HepG2 (cell line): Measurements from ENCODE around the gene AK3. TPM values are rescaled to one million over a fixed set of nuclear protein-coding genes. Genes with fewer than 3 reads are reported as not detected.

ENCODE experiments used
- ATF1 ChIP-seq: IDR thresholded peaks from 2 replicates; pipeline ENCODE4 v1.6.1; 2016; ENCODE audit warnings: mild to moderate bottlenecking, control low read depth
- CAMTA2 ChIP-seq: sonication (generic); formaldehyde crosslinking; IDR thresholded peaks from 2 replicates; pipeline ENCODE4 v1.4.0; 2020; ENCODE audit warnings: mild to moderate bottlenecking, missing genetic modification reagents, borderline replicate concordance
- CCDC6 ChIP-seq: sonication (generic); formaldehyde crosslinking; IDR thresholded peaks from 2 replicates; pipeline ENCODE4 v1.8.1; 2022; ENCODE audit warnings: mild to moderate bottlenecking, missing genetic modification reagents, moderate library complexity
- FIP1L1 ChIP-seq: fragments of 200-400 bp; formaldehyde crosslinking; IDR thresholded peaks from 2 replicates; pipeline ENCODE4 v1.6.1; 2018; ENCODE audit warnings: low read depth, mild to moderate bottlenecking, low read length, moderate library complexity, borderline replicate concordance; ENCODE audit not compliant: insufficient read depth
- FOXO1 ChIP-seq: sonication (generic); formaldehyde crosslinking; IDR thresholded peaks from 2 replicates; pipeline ENCODE4 v1.4.0; 2020; ENCODE audit warnings: missing genetic modification reagents
- MIXL1 ChIP-seq: IDR thresholded peaks from 2 replicates; pipeline ENCODE4 v1.6.1; 2016
- NFATC3 ChIP-seq: sonication (generic); formaldehyde crosslinking; IDR thresholded peaks from 2 replicates; pipeline ENCODE4 v1.5.1; 2020; ENCODE audit warnings: mild to moderate bottlenecking, missing genetic modification reagents
- NKX3-1 ChIP-seq: sonication (generic); formaldehyde crosslinking; IDR thresholded peaks from 2 replicates; pipeline ENCODE4 v1.5.0; 2020; ENCODE audit warnings: missing genetic modification reagents
- SIN3B ChIP-seq: fragments of 150-350 bp; IDR thresholded peaks from 2 replicates; pipeline ENCODE4 v1.6.1; 2014; ENCODE audit warnings: low read length
- SMYD3 ChIP-seq: sonication (generic); formaldehyde crosslinking; IDR thresholded peaks from 2 replicates; pipeline ENCODE4 v1.8.1; 2023; ENCODE audit warnings: mild to moderate bottlenecking, missing genetic modification reagents
- YEATS4 ChIP-seq: sonication (generic); formaldehyde crosslinking; IDR thresholded peaks from 2 replicates; pipeline ENCODE4 v1.4.0; 2020; ENCODE audit warnings: missing genetic modification reagents, borderline replicate concordance
- ZNF12 ChIP-seq: sonication (generic); formaldehyde crosslinking; IDR thresholded peaks from 2 replicates; pipeline ENCODE4 v1.5.0; 2020; ENCODE audit warnings: missing genetic modification reagents
- ZNF234 ChIP-seq: sonication (generic); formaldehyde crosslinking; conservative IDR thresholded peaks from 2 replicates; pipeline ENCODE4 v1.5.1; 2020; ENCODE audit warnings: mild to moderate bottlenecking, missing genetic modification reagents
- ZNF431 ChIP-seq: sonication (generic); formaldehyde crosslinking; IDR thresholded peaks from 2 replicates; pipeline ENCODE4 v1.9.0; 2022; ENCODE audit warnings: missing genetic modification reagents, low read depth, mild to moderate bottlenecking, borderline replicate concordance
- ZNF468 ChIP-seq: sonication (generic); formaldehyde crosslinking; IDR thresholded peaks from 2 replicates; pipeline ENCODE4 v1.8.0; 2022; ENCODE audit warnings: mild to moderate bottlenecking, moderate library complexity, missing genetic modification reagents
- ZNF891 ChIP-seq: sonication (generic); formaldehyde crosslinking; IDR thresholded peaks from 2 replicates; pipeline ENCODE4 v1.5.0; 2020; ENCODE audit warnings: mild to moderate bottlenecking, missing genetic modification reagents
- ZSCAN20 ChIP-seq: sonication (generic); formaldehyde crosslinking; IDR thresholded peaks from 2 replicates; pipeline ENCODE4 v1.4.0; 2020; ENCODE audit warnings: missing genetic modification reagents, mild to moderate bottlenecking, borderline replicate concordance
- polyA plus RNA-seq, 8 experiments: library from polyadenylated mRNA; depleted of rRNA in 3 of 8; stranded (reverse) in 7 of 8; unstranded in 1 of 8; fragments of >200 nt; fragmentation: Illumina TruSeq in 4 of 8; extraction: Trizol in 4 of 8; gene quantifications; 2 replicates each; pipeline versions ENCODE4 v1.2.1 to v1.2.3, GENCODE V29; 2011 to 2016; ENCODE audit warnings: low read depth in 4 of 8, missing spikeins in 1 of 8, mixed read lengths in 1 of 8; ENCODE audit not compliant: insufficient read depth in 1 of 8
- total RNA-seq, 5 experiments: library from RNA; depleted of rRNA; stranded (reverse); fragments of >200 nt; fragmentation: Illumina TruSeq; extraction: Trizol; gene quantifications; 2 replicates each; pipeline ENCODE4 v1.2.3, GENCODE V29; 2016; ENCODE audit warnings: low read depth in 1 of 5
- TF ChIP-seq, protein P1 (sequence below): sonication (generic); formaldehyde crosslinking; IDR thresholded peaks from 2 replicates; pipeline ENCODE4 v1.8.0; 2022; ENCODE audit warnings: missing genetic modification reagents, mild to moderate bottlenecking, moderate library complexity, borderline replicate concordance
- TF ChIP-seq, protein P2 (sequence below): sonication (generic); formaldehyde crosslinking; IDR thresholded peaks from 2 replicates; pipeline ENCODE4 v1.9.0; 2022; ENCODE audit warnings: low read depth, missing genetic modification reagents
- TF ChIP-seq, protein P3 (sequence below): sonication (generic); formaldehyde crosslinking; IDR thresholded peaks from 2 replicates; pipeline ENCODE4 v1.4.0; 2020; ENCODE audit warnings: missing genetic modification reagents

AK3 gene
- total and polyA plus RNA-seq, 2 of the 13 experiments (the other 11 are each of a cell fraction or from before 2014, with no cell fraction given): 76.8 to 109 TPM

DNA sequence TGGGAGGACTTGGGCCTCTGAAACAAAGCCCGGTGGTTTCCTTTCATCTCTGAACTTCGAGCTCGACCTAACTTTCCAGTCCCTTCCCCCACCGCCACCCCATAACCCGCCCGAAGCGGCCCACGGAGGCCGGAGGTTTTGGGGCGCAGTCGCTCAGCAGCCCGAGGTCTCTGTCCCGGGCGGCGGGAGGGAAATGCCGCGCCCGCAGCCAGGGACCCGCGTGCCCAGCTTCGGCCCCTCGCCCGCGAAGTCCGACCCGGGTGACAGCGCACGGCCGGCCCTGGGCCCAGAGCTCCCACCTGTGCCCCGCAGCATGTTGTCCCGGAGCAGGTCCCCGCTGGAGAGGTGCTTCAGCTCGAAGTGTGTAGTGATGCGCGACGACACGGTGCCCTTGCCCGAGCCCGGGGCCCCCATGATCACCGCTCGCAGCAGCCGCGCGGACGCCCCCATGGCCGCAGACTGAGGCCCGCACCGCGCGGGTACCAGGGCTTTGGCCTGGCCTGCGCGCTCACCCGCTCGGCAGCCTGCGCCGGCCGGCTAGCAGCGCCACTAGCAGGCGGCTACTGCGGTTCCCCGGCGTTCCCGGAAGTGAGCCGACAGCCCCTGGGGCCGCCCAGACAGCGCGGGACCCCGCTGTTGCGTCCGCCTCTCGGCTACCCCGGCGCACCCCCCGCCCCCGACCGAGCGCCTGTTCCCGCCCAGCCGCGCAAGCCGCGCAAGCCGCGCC, at the start of gene AK3 (continued):
- TF ChIP-seq ZNF468 (CRISPR knock-in tag): no peak
- TF ChIP-seq FOXO1: peak; percentile 14
- no peak; the same call in 1 of the 2 replicates for TF ChIP-seq MIXL1 (CRISPR knock-in tag)
- 0 out of 2 replicates have a peak, but pooled peaks have one; percentile 23 for TF ChIP-seq ZNF12 (CRISPR knock-in tag)
- TF ChIP-seq YEATS4 (CRISPR knock-in tag): peak; percentile 99
- TF ChIP-seq, protein P1, sequence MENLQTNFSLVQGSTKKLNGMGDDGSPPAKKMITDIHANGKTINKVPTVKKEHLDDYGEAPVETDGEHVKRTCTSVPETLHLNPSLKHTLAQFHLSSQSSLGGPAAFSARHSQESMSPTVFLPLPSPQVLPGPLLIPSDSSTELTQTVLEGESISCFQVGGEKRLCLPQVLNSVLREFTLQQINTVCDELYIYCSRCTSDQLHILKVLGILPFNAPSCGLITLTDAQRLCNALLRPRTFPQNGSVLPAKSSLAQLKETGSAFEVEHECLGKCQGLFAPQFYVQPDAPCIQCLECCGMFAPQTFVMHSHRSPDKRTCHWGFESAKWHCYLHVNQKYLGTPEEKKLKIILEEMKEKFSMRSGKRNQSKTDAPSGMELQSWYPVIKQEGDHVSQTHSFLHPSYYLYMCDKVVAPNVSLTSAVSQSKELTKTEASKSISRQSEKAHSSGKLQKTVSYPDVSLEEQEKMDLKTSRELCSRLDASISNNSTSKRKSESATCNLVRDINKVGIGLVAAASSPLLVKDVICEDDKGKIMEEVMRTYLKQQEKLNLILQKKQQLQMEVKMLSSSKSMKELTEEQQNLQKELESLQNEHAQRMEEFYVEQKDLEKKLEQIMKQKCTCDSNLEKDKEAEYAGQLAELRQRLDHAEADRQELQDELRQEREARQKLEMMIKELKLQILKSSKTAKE (CRISPR knock-in tag): peak; percentile 32; the same call in 1 of the 2 replicates
- no peak for TF ChIP-seq SIN3B
- TF ChIP-seq CAMTA2: peak; percentile 83; the same call in 1 of the 2 replicates
- no peak for TF ChIP-seq FIP1L1
- peak; percentile 91 for TF ChIP-seq ZNF234 (CRISPR knock-in tag)
- no peak for TF ChIP-seq NFATC3 (CRISPR knock-in tag)
- TF ChIP-seq, protein P2, sequence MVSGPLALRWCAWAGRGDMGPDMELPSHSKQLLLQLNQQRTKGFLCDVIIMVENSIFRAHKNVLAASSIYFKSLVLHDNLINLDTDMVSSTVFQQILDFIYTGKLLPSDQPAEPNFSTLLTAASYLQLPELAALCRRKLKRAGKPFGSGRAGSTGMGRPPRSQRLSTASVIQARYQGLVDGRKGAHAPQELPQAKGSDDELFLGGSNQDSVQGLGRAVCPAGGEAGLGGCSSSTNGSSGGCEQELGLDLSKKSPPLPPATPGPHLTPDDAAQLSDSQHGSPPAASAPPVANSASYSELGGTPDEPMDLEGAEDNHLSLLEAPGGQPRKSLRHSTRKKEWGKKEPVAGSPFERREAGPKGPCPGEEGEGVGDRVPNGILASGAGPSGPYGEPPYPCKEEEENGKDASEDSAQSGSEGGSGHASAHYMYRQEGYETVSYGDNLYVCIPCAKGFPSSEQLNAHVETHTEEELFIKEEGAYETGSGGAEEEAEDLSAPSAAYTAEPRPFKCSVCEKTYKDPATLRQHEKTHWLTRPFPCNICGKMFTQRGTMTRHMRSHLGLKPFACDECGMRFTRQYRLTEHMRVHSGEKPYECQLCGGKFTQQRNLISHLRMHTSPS (CRISPR knock-in tag): no peak
- TF ChIP-seq CCDC6 (CRISPR knock-in tag): peak; percentile 87; the same call in 1 of the 2 replicates
- TF ChIP-seq ZSCAN20 (CRISPR knock-in tag): peak; percentile 88
- TF ChIP-seq SMYD3 (CRISPR knock-in tag): no peak; the same call in 1 of the 2 replicates
- TF ChIP-seq ZNF431 (CRISPR knock-in tag): peak; percentile 18; the same call in 1 of the 2 replicates
- TF ChIP-seq NKX3-1 (CRISPR knock-in tag): peak; percentile 71
- TF ChIP-seq, protein P3, sequence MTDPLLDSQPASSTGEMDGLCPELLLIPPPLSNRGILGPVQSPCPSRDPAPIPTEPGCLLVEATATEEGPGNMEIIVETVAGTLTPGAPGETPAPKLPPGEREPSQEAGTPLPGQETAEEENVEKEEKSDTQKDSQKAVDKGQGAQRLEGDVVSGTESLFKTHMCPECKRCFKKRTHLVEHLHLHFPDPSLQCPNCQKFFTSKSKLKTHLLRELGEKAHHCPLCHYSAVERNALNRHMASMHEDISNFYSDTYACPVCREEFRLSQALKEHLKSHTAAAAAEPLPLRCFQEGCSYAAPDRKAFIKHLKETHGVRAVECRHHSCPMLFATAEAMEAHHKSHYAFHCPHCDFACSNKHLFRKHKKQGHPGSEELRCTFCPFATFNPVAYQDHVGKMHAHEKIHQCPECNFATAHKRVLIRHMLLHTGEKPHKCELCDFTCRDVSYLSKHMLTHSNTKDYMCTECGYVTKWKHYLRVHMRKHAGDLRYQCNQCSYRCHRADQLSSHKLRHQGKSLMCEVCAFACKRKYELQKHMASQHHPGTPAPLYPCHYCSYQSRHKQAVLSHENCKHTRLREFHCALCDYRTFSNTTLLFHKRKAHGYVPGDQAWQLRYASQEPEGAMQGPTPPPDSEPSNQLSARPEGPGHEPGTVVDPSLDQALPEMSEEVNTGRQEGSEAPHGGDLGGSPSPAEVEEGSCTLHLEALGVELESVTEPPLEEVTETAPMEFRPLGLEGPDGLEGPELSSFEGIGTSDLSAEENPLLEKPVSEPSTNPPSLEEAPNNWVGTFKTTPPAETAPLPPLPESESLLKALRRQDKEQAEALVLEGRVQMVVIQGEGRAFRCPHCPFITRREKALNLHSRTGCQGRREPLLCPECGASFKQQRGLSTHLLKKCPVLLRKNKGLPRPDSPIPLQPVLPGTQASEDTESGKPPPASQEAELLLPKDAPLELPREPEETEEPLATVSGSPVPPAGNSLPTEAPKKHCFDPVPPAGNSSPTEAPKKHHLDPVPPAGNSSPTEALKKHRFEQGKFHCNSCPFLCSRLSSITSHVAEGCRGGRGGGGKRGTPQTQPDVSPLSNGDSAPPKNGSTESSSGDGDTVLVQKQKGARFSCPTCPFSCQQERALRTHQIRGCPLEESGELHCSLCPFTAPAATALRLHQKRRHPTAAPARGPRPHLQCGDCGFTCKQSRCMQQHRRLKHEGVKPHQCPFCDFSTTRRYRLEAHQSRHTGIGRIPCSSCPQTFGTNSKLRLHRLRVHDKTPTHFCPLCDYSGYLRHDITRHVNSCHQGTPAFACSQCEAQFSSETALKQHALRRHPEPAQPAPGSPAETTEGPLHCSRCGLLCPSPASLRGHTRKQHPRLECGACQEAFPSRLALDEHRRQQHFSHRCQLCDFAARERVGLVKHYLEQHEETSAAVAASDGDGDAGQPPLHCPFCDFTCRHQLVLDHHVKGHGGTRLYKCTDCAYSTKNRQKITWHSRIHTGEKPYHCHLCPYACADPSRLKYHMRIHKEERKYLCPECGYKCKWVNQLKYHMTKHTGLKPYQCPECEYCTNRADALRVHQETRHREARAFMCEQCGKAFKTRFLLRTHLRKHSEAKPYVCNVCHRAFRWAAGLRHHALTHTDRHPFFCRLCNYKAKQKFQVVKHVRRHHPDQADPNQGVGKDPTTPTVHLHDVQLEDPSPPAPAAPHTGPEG (CRISPR knock-in tag): peak; percentile 91
- TF ChIP-seq ZNF891: peak; percentile 84
- no peak for TF ChIP-seq ATF1 (CRISPR knock-in tag)
